ENCODE results near the gene PSMC5.

- TF ChIP-seq, protein P1, sequence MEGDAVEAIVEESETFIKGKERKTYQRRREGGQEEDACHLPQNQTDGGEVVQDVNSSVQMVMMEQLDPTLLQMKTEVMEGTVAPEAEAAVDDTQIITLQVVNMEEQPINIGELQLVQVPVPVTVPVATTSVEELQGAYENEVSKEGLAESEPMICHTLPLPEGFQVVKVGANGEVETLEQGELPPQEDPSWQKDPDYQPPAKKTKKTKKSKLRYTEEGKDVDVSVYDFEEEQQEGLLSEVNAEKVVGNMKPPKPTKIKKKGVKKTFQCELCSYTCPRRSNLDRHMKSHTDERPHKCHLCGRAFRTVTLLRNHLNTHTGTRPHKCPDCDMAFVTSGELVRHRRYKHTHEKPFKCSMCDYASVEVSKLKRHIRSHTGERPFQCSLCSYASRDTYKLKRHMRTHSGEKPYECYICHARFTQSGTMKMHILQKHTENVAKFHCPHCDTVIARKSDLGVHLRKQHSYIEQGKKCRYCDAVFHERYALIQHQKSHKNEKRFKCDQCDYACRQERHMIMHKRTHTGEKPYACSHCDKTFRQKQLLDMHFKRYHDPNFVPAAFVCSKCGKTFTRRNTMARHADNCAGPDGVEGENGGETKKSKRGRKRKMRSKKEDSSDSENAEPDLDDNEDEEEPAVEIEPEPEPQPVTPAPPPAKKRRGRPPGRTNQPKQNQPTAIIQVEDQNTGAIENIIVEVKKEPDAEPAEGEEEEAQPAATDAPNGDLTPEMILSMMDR (IDR thresholded peaks at IDR 0.05; ENCODE audit: low read depth, low read length, missing input control): no peak
- TF ChIP-seq GABPA (IDR thresholded peaks at IDR 0.05 in 1 of 2, conservative IDR thresholded peaks at IDR 0.05 in 1 of 2) (no peak), YY1 (IDR thresholded peaks at IDR 0.05) (no peak), JUND (IDR thresholded peaks at IDR 0.05) (no peak), TAF1 (conservative IDR thresholded peaks at IDR 0.05) (no peak), SP1 (IDR thresholded peaks at IDR 0.05) (no peak), ATF3 (IDR thresholded peaks at IDR 0.05) (no peak), EGR1 (IDR thresholded peaks at IDR 0.05; ENCODE audit: low read depth in 2 of 2) (no peak), RXRA (IDR thresholded peaks at IDR 0.05) (no peak)
- TF ChIP-seq, protein P2, sequence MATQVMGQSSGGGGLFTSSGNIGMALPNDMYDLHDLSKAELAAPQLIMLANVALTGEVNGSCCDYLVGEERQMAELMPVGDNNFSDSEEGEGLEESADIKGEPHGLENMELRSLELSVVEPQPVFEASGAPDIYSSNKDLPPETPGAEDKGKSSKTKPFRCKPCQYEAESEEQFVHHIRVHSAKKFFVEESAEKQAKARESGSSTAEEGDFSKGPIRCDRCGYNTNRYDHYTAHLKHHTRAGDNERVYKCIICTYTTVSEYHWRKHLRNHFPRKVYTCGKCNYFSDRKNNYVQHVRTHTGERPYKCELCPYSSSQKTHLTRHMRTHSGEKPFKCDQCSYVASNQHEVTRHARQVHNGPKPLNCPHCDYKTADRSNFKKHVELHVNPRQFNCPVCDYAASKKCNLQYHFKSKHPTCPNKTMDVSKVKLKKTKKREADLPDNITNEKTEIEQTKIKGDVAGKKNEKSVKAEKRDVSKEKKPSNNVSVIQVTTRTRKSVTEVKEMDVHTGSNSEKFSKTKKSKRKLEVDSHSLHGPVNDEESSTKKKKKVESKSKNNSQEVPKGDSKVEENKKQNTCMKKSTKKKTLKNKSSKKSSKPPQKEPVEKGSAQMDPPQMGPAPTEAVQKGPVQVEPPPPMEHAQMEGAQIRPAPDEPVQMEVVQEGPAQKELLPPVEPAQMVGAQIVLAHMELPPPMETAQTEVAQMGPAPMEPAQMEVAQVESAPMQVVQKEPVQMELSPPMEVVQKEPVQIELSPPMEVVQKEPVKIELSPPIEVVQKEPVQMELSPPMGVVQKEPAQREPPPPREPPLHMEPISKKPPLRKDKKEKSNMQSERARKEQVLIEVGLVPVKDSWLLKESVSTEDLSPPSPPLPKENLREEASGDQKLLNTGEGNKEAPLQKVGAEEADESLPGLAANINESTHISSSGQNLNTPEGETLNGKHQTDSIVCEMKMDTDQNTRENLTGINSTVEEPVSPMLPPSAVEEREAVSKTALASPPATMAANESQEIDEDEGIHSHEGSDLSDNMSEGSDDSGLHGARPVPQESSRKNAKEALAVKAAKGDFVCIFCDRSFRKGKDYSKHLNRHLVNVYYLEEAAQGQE (IDR thresholded peaks at IDR 0.05): no peak
- TF ChIP-seq, protein P3, sequence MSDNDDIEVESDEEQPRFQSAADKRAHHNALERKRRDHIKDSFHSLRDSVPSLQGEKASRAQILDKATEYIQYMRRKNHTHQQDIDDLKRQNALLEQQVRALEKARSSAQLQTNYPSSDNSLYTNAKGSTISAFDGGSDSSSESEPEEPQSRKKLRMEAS (IDR thresholded peaks at IDR 0.05): no peak
Observed at GRCh38 chr17:63790057-63790456, 37.2 kb upstream of the PSMC5 start.
